ENCODE measurements around the gene HNRNPC. TPM values are rescaled to one million over a fixed set of nuclear protein-coding genes. Genes with fewer than 3 reads are reported as not detected.

Gene HNRNPC
- total RNA-seq, 1 experiment from 2014 or later: 1,062 TPM

DNA sequence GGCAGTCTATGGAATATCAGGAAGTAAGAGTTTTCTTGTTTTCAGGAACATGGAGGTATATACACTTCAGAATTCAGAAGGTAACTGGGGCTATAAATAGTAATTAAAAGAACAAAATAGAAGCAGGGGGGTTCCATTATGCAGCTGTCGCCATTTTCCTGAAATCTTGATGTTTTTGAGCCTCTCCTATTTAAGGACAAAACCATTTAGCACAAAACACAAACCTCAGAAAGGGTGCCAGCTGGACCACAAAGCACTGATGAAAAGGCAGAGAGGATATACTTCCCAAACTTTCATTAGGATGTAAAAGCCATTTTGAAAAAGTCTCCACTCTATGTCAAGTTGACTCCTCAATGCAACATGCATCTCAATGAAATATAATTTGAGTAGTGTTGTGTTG is 59.2 kb downstream of the HNRNPC start:
- H2BK120ac ChIP-seq (ENCODE audit: low read depth, low read length, poor library complexity, severe bottlenecking): no peak overlapping the region
- Mint-ChIP-seq H3K27me3 (ENCODE audit: low read depth) (no peaks in the 10 kb centered on the region), H3K4me1 (peaks cover 59 to 85% of the 10 kb centered on the region in 2 experiments), H3K4me3 (no peak overlapping the region), H3K36me3 (ENCODE audit: insufficient read depth in 1 of 3, low read depth in 3 of 3) (peaks cover 66 to 86% (median 78%) of the 10 kb centered on the region in 3 experiments), H3K9me3 (no peaks in the 10 kb centered on the region), H3K27ac (peak overlapping the region in 1 of 3 experiments; percentile 89; a peak in 2 of 7 replicates)
- no peak overlapping the region for H4K5ac ChIP-seq (ENCODE audit: insufficient read length, low read depth, low read length)
- no peak overlapping the region for H2BK20ac ChIP-seq (ENCODE audit: low read depth, low read length, poor library complexity, severe bottlenecking)
- no peak overlapping the region for H3K27ac ChIP-seq (ENCODE audit: insufficient read length, low read depth, low read length)
- H4K8ac ChIP-seq (replicated peaks; ENCODE audit: insufficient read length, low read depth, low read length): no peak overlapping the region
- no peaks in the 10 kb centered on the region for H4K20me1 ChIP-seq (ENCODE audit: control insufficient read depth, insufficient read depth, insufficient read length)
- no peak for DNase-seq
- no peaks in the 10 kb centered on the region for H3K9me3 ChIP-seq (ENCODE audit: control insufficient read depth, low read depth, low read length)
- H2BK5ac ChIP-seq (ENCODE audit: insufficient read length, low read length): no peak overlapping the region
- H3K14ac ChIP-seq (ENCODE audit: insufficient read depth, low read length): no peak overlapping the region
- H3K79me1 ChIP-seq (ENCODE audit: insufficient read depth, low read depth, low read length, poor library complexity, severe bottlenecking): no peaks in the 10 kb centered on the region
- H2BK12ac ChIP-seq (ENCODE audit: insufficient read length, low read depth, low read length): no peak overlapping the region
- H3K27me3 ChIP-seq (ENCODE audit: insufficient read depth, low read length): no peaks in the 10 kb centered on the region
- TF ChIP-seq, protein P1, sequence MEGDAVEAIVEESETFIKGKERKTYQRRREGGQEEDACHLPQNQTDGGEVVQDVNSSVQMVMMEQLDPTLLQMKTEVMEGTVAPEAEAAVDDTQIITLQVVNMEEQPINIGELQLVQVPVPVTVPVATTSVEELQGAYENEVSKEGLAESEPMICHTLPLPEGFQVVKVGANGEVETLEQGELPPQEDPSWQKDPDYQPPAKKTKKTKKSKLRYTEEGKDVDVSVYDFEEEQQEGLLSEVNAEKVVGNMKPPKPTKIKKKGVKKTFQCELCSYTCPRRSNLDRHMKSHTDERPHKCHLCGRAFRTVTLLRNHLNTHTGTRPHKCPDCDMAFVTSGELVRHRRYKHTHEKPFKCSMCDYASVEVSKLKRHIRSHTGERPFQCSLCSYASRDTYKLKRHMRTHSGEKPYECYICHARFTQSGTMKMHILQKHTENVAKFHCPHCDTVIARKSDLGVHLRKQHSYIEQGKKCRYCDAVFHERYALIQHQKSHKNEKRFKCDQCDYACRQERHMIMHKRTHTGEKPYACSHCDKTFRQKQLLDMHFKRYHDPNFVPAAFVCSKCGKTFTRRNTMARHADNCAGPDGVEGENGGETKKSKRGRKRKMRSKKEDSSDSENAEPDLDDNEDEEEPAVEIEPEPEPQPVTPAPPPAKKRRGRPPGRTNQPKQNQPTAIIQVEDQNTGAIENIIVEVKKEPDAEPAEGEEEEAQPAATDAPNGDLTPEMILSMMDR (conservative IDR thresholded peaks at IDR 0.05): no peak
- no peak overlapping the region for H2BK15ac ChIP-seq (ENCODE audit: low read depth, low read length)
- no peak overlapping the region for H3K4me2 ChIP-seq (ENCODE audit: insufficient read depth, insufficient read length, low read length)
- H3K23ac ChIP-seq (ENCODE audit: insufficient read length, low read depth, low read length): no peak overlapping the region
- H3K4ac ChIP-seq (ENCODE audit: low read depth, low read length): no peak overlapping the region
- no peak overlapping the region for H3K9ac ChIP-seq (ENCODE audit: extremely low read depth, insufficient read length, low read length)
- no peak overlapping the region for H2AFZ ChIP-seq (ENCODE audit: low read length)
- H3K79me2 ChIP-seq (ENCODE audit: insufficient read depth, low read length): no peaks in the 10 kb centered on the region; the same call in 1 of the 2 replicates
- no peaks in the 10 kb centered on the region for H3K23me2 ChIP-seq (ENCODE audit: insufficient read length, low read depth, low read length, poor library complexity, severe bottlenecking)
- H3K18ac ChIP-seq (ENCODE audit: insufficient read length, low read depth, low read length): no peak overlapping the region
- no peak overlapping the region for H3T11ph ChIP-seq (ENCODE audit: low read length)
- H3K56ac ChIP-seq (ENCODE audit: insufficient read length, low read depth, low read length): no peak overlapping the region
- no peaks in the 10 kb centered on the region for H3K4me1 ChIP-seq (ENCODE audit: insufficient read depth, low read length)
- H4K91ac ChIP-seq (ENCODE audit: insufficient read length, low read depth, low read length): no peak overlapping the region
- WGBS (ENCODE audit: extremely low coverage, insufficient read length, low lambda C conversion rate): no CpG with 5 or more reads among the region's 1 CpG
- no peak overlapping the region for H2AK5ac ChIP-seq (ENCODE audit: insufficient read length, low read length)

Measured in H9 (cell line).